ENCODE data around the gene CRELD2. TPM values are rescaled to one million over a fixed set of nuclear protein-coding genes. Genes with fewer than 3 reads are reported as not detected.

CRELD2 gene
- total RNA-seq, 2 donors from 2014 or later = 55.1 to 70.1 TPM

DNA sequence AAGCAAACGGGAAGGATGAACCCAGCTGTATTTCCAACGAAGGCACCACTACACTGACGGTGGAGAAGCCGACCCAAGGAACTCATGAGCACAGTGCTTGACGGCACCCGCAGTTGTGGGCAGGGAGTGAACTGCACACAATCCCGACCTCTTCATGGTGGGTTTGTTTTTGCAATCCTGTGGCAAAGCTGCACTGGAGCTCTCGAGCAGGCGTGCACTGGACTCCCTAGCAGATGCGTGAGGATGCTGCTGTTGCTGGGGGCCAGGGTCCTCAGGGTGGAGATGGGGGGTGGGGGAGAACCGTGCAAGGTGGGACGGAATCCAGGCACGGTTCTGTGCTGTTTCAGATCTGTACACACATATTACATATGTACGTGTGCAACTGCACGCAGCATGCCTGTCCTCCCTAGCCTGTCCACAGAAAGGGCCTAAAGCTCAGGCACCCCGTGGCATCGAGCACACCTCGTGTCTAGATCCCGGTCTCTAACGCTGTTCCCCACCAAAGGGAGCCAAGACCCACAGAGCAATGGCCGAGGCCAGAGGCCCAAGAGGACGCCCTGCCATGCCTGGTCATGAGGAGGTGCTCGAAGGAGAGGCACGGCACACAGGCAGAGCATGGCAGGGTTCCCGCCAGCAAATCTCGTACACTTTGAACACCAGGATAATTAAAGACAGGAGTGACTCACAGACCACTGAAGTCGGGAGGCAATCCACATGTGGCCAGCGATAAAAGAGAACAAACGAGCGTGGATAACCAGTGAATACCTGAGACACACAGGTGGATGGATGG lies 17.8 kb upstream of the CRELD2 start:
- Histone ChIP-seq H3K4me3 (no peak overlapping the region), H3K27me3 (replicated peaks; ENCODE audit: insufficient read depth) (no peaks in the 10 kb centered on the region), H3K9me3 (no peaks in the 10 kb centered on the region), H3K27ac (no peak overlapping the region), H3K36me3 (peaks cover 0 to 10% of the 10 kb centered on the region in 2 donors), H3K4me1 (replicated peaks) (no peaks in the 10 kb centered on the region)
- intact Hi-C loops (cut with DNase I) = no loop called here
- DNase-seq (ENCODE audit: low spot score) = no peak
- WGBS = 88% methylated on average over 30 of the region's 30 CpGs
- no peak for TF ChIP-seq POLR2A (IDR thresholded peaks at IDR 0.05)
- TF ChIP-seq, protein P1, sequence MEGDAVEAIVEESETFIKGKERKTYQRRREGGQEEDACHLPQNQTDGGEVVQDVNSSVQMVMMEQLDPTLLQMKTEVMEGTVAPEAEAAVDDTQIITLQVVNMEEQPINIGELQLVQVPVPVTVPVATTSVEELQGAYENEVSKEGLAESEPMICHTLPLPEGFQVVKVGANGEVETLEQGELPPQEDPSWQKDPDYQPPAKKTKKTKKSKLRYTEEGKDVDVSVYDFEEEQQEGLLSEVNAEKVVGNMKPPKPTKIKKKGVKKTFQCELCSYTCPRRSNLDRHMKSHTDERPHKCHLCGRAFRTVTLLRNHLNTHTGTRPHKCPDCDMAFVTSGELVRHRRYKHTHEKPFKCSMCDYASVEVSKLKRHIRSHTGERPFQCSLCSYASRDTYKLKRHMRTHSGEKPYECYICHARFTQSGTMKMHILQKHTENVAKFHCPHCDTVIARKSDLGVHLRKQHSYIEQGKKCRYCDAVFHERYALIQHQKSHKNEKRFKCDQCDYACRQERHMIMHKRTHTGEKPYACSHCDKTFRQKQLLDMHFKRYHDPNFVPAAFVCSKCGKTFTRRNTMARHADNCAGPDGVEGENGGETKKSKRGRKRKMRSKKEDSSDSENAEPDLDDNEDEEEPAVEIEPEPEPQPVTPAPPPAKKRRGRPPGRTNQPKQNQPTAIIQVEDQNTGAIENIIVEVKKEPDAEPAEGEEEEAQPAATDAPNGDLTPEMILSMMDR (IDR thresholded peaks at IDR 0.05) = no peak
- TF ChIP-seq POLR2AphosphoS5 (IDR thresholded peaks at IDR 0.05) = no peak

DNA sequence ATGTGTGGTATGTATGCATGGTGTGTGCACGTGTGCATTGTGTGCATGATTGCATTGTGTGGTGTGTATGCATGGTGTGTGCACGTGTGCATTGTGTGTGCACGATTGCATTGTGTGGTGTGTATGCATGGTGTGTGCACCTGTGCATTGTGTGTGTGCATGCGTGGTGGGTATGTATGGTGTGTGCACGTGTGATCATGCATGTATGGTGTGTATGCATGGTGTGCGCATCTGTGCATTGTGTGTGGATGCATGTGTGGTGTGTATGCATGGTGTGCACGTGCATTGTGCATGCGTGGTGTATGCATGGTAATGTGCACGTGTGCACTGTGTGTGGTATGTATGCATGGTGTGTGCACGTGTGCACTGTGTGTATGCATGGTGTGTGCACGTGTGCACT lies 17.0 kb upstream of the CRELD2 start:
- 90% methylated on average over 11 of the region's 11 CpGs for WGBS
- no peaks in the 10 kb centered on the region for H3K27me3 ChIP-seq (replicated peaks; ENCODE audit: insufficient read depth)
- peaks cover 0 to 10% of the 10 kb centered on the region in 2 donors for H3K36me3 ChIP-seq
- intact Hi-C loops (cut with DNase I) = no loop called here
- H3K9me3 ChIP-seq = no peaks in the 10 kb centered on the region
- TF ChIP-seq, protein P1 (IDR thresholded peaks at IDR 0.05) = no peak
- no peak for TF ChIP-seq POLR2AphosphoS5 (IDR thresholded peaks at IDR 0.05)
- no peak for TF ChIP-seq POLR2A (IDR thresholded peaks at IDR 0.05)
- no peak overlapping the region for H3K4me3 ChIP-seq
- no peak overlapping the region for H3K27ac ChIP-seq
- H3K4me1 ChIP-seq (replicated peaks) = no peaks in the 10 kb centered on the region
- no peak for DNase-seq (ENCODE audit: low spot score)

DNA sequence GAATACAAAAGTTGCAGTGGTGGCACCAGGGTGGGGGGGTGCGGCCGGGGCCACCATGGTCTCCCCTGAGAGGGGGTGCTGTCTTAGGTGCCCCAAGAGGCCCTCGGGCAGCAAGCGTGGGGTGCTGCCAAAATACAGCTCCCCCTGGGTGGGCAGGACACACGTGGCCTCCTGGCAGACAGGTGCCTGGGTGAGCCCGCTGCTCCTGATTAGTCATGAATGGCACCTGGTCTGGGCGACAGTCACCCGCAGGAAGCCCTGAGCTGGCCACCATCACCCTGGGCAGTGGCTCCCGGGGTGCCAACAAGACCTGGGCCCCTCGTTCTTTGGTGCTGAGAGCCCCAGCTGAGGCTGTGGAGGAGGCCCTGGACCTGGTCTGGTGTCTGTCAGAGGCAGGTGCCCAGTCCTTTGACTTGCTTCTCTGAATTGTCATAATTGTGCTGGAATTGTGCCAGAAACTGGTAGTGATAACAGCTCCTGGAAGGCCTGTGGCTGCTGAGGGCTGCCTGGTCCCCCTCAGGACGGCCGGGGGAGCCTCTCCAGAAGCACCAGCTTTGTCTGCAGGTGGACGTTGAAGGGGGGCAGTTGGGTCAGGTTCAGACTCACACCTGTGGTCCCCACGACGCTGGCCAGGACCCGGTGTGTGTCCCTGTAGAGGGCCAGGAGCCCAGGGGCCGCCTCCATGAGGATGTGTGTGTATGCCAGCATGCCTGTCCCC lies 15.0 kb upstream of the CRELD2 start:
- TF ChIP-seq POLR2A (IDR thresholded peaks at IDR 0.05) = no peak
- no peak for TF ChIP-seq POLR2AphosphoS5 (IDR thresholded peaks at IDR 0.05)
- TF ChIP-seq, protein P1 (IDR thresholded peaks at IDR 0.05) = no peak
- peaks cover 0 to 10% of the 10 kb centered on the region in 2 donors for H3K36me3 ChIP-seq
- H3K27ac ChIP-seq = no peak overlapping the region
- no peak overlapping the region for H3K4me3 ChIP-seq
- no peaks in the 10 kb centered on the region for H3K9me3 ChIP-seq
- intact Hi-C loops (cut with DNase I) = no loop called here
- no peaks in the 10 kb centered on the region for H3K4me1 ChIP-seq (replicated peaks)
- WGBS = 88% methylated on average over 12 of the region's 17 CpGs
- DNase-seq (ENCODE audit: low spot score) = no peak
- no peaks in the 10 kb centered on the region for H3K27me3 ChIP-seq (replicated peaks; ENCODE audit: insufficient read depth)

DNA sequence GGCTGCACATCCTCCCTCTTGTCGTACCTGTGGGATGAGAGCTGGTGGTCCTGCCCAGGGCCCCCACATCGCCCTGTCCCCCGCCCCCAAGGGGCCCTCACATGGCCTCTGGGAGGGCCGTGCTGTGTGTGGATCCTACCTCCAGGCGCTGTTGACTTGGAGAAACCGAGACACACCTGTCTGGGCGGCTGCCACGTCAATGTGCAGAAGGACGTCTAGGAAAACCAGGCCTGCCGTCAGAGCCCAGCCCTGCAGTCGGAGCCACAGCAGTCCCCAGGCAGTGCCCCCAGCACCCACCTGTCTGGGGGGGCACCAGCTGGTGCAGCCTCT lies 14.4 kb upstream of the CRELD2 start:
- Histone ChIP-seq H3K27ac (no peak overlapping the region), H3K36me3 (peaks cover 0 to 10% of the 10 kb centered on the region in 2 donors), H3K4me3 (no peak overlapping the region), H3K4me1 (replicated peaks) (no peaks in the 10 kb centered on the region), H3K9me3 (no peaks in the 10 kb centered on the region), H3K27me3 (replicated peaks; ENCODE audit: insufficient read depth) (no peaks in the 10 kb centered on the region)
- WGBS = 75% methylated on average over 10 of the region's 11 CpGs
- TF ChIP-seq POLR2AphosphoS5 (IDR thresholded peaks at IDR 0.05) = no peak
- TF ChIP-seq, protein P1 (IDR thresholded peaks at IDR 0.05) = no peak
- no peak for TF ChIP-seq POLR2A (IDR thresholded peaks at IDR 0.05)
- DNase-seq (ENCODE audit: low spot score) = no peak
- intact Hi-C loops (cut with DNase I) = no loop called here

All from prostate gland (tissue), 2 donors.